Stimulated activated CD8-positive, alpha-beta memory T cell treated with anti-CD3 and anti-CD28 coated beads, Interleukin-4, amount 100 ng/mL, for 24 hours (primary cell): Measurements from ENCODE around the gene ZCCHC24.

Source experiments
- DNase-seq: peaks from one replicate; pipeline ENCODE4 v3.0.0-alpha.2; 2020; ENCODE audit warnings: low read depth

The ZCCHC24 gene

DNA sequence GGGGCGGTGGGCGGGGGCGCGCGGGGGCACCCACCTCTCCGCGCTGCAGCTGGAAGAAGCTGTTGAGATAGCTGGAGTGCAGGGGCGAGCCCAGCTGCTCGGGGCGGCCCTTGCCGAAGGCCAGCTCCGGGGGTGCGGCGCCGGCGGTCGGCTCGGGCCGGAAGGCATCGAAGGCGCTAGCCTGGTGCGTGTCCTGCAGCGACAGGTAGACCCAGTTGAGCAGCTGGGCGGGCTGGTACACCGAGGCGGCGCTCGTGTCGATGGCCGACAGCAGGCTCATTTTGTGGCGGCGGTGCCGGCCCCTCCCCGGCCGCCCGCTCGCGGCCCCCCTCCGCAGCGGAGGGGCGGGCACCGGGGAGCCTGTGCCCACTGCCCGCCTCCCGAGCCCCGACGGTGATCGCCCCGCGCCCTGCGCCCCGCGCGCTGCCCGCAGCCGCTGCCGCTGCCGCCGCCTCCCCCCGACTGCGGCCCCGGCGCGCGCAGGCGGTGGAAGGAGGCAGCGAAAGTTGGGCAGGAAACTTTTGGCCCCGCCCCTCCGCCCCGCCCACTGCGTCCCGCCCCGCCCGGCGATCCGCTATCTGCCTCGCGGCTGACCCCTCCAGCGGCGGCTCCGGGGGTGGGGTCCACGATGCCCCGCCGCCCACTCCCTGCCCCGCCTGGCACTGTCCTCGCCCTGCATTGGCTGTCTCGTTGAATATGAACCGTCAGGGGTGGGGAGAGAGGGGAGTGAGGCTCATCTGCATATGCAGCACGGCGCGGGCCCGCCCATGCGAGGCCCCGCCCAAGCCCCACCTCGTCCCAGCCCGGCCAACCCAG is at the start of gene ZCCHC24:
TSS of gene ZCCHC24 (minus strand) at position 464 of the 816 bp plus-strand sequence. CDS start at position 280, 184 bp downstream.
- DNase-seq = peak; percentile 92

- no peak for DNase-seq
Observed at GRCh38 chr10:79493806-79494205, 48.4 kb upstream of the ZCCHC24 start.

DNA sequence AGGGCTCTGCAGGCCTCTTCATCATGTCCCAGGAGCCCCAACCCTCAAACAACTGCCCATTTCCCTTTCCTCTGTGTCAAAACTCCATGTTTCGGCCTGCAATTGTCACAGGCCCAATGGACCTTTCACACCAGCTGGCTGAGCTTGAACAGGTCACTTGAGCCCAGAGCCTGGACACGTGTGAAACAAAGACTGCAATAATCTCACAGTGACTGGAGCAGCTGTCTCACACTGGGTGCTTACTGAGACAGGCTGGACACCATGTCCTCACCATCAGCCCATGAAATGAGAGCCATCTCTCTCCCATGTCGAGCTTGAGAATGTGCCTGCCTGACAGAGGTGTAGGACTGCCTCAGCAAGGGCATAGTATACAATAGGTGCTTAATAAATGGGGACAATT is 47.4 kb upstream of the ZCCHC24 start:
- DNase-seq = no peak

- no peak for DNase-seq
Observed at GRCh38 chr10:79492256-79492655, 46.8 kb upstream of the ZCCHC24 start.

- no peak for DNase-seq
Observed at GRCh38 chr10:79491143-79491835, 45.9 kb upstream of the ZCCHC24 start.

DNA sequence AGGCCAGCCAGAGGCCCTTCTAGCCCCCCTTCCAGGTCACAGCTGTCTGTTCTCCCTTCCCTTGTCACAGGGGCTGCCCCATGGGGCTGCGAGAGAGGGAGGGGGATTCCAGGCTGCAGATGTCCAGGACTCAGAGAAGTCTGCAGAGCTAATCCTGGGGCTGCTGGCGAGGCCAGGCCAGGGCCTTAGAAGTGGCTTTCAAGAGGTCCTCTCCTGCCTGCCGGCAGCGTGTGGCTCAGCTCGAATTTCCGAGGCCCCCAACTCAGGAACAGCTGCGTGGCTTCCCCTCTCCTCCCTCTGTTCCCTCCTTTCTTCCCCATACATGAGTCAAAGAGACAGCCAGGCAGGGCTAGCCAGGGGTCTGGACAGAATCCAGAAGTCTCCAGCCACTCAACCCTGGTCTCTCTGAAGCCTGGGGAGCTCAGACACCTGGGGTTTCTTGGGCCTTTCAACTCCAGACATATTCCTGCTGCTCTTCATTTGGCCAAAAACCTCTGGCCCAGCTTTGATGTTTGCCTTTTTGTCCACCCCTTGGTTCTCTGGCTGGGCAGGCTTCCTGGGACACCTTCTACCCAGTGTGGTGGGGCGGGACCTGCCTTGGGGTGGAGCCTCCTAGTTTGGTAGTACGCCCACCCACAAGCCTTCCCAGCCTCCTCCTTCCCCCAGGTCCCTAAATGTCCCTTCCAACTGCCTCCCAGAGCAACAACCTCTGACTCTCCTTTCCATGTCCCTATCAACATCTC is 45.1 kb upstream of the ZCCHC24 start:
- DNase-seq = no peak

DNA sequence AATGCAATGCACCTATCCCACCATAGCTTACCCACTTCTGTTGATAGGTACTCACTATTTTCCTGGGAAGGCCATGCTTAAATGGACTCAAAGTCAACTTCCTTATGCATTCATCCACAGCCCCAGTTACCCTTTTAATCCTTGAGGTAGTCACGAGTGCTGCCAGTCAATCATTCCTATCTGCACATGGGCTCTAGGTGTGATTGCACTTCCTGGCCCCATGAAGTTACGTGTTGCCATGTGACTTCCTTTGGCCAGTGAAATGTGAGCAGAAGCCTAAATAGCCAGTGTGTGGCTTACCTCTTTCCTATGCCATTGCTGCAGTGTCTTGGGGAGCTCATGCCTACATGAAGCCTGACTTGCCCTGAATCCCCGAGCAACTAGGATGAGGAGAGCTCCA is 43.4 kb upstream of the ZCCHC24 start:
- no peak for DNase-seq

GRCh38 chr10:79488336-79488735 is 42.9 kb upstream of the ZCCHC24 start:
- DNase-seq = no peak

DNA sequence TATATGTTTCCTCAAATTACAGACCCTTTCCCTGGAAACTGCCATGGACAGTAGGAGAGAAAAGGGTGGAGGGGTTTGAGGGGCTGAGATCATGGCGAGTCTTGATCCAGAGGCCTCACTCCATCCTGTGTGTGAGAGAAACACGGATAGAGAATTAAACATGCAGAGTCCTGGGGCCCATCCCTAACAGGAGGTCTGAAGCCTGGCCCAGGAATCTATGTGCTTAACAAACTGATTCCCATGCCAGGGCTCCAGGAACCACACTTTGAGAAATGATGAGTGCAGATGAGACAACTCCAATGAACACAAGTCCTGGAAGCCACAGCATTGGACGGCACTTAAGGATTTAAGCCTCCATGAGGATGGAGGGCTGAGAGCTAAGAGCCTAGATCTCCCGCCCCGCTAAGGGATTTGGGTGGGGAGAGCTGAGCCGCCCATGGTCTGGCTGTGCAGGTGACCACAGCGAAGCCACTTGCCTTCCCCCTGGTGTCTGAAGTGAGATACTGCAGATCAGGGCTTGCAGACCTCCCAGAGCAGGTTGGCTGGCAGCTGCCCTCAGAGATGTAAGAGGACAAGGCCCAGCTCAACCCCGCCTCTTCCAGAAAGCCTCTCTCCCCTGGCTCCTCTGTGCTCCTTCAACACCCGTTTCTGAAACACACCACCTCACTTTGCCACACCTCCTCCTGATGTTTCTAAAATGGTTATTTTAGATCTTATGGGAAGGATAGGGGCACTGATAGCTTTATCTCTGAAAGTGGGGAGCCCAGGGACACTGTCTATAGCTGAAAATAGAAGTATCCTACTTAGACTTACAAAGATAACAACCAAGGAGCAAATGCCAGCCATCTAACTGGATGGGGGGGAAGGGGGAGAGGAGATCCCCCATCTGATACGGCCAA is 42.1 kb upstream of the ZCCHC24 start:
- peak; percentile 9 for DNase-seq

- DNase-seq = no peak
Observed at GRCh38 chr10:79484476-79484875, 39.1 kb upstream of the ZCCHC24 start.

DNA sequence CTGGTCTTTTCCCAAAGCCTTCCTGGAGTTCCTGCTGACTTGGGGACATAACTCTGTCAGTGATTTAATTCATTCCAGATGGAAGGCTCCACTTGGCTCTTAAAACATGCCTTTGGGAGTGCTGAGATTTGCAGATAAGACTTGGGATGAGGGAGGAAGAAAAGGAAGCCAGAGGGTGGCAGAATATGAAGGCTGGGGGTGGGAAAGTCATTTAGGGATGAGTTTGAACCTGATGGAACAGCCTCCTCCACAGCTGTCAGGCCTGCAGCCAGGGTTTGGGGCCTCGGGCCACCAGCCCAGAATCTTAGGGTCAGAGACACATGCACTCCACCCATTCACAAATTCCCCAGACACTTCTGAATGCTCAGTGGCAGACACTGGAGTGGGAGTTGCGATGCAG is 38.5 kb upstream of the ZCCHC24 start:
- no peak for DNase-seq

DNA sequence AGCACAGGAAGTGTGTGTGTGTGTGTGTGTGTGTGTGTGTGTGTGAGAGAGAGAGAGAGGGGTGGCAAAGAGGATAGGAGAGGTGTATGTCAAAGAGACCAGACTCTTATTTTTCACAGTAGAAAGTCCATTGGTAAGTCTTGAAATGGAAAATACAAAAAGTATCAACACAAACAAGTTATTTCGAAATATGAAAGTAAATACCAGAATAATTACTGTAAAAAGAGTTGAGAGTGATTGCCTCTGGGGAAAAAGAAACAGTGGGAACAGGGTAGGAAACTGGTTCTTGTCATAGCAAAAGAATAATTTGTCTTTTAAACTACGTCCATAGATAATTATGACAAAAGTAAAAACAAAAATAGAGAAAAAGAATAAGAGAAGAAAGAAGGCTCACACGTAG is 37.9 kb upstream of the ZCCHC24 start:
- DNase-seq = no peak

DNA sequence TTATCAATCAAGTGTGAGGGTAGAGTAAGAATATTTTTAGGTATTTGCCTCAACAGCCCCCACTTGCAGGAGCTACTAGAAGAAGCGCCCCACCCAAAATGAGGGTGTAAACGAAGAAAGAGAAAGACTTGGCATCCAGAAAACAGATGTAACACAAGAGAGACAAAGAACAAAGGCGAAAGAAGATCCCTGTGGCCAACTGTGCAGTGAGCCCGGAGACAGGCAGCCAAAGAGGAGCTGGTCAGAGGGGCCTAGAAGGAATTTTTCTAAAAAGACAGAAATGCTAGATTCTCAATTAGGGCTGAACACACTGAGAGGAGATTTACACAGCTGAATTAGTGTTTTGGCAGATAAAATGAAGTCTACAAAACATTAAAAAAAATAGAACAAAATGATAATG is 37.3 kb upstream of the ZCCHC24 start:
- DNase-seq = no peak

DNA sequence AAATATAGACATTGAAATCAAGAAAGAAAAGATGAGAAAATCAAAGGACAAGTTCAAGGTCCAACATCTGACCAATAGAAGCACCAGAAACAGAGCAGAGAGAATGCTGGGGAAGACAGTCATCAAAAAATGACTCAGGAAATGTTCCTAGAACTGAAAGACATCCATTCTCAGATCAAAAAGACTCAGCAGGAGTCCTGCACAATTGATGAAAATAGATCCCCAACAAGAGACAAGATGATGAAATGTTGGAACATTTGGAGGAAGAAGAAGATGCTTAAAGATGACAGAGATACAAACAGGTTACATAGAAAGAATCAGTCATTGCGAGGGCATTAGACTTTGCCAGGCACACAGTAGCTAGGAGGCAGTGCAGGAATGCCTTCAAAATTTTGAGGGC is 36.9 kb upstream of the ZCCHC24 start:
- no peak for DNase-seq

GRCh38 chr10:79479283-79479909 is 34.0 kb upstream of the ZCCHC24 start:
- no peak for DNase-seq

DNA sequence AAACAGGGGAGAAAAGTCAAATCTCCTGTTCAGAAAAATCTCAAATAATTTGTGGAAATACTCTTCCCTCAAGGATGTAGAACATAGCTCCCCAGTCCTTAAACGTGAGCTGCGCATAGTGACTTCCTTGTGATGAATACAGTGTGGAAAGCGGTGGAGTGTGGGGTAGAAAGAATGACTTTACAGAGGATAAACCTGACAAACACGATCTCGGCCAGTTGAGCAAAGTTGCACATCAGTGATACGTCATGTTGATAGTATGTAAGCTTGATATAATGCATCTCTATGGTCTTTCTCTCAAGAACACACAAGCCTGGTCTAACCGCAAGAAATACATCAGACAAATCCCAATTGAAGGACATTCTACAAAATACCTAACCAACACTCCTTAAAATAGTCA is 32.0 kb upstream of the ZCCHC24 start:
- DNase-seq = no peak

GRCh38 chr10:79476645-79477044 is 31.2 kb upstream of the ZCCHC24 start:
- DNase-seq = no peak

DNA sequence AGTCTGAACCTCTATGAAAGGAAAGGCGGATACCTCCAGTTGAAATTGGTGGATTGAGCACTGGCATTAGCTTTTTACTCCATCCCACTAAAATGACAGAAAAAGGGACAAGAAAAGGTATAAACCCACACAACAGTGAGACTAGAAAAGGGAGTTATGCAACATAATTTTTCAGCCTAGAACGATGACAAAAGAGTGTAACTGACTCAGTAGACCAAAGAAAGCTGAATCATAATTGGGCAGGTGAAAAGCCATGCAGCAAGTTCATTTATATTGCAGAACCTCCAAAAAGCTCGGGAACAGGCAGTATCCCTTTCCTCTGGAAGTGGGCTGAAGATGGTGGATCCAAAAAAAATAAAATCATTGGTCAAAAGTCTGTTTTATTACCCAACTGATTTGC is 30.5 kb upstream of the ZCCHC24 start:
- DNase-seq = no peak

DNA sequence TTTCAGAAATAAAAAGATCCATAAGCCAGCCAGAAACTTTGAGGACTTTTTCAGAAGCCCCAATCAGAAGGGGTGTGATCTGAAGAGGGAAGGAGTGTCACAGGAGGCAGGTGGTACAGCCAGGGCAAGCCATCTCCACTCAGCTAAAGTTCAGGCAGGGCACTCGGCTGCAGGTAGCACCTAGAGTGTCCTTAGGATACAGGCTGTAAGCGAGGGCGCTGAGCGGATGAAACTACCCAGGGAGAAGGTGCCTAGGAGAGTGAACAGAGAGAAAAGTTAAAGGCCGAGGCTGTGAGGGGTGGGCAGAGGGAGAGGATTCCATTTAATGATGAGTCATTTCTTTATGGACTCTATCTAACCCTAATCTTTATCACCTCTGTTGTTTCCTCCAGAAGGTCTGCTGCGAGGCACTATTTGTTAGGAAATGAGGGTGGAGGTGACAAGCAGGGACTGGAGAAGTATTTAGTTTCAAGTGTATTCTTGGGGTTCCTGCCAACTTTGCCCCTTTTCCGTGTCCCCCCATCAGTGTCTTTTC is 29.8 kb upstream of the ZCCHC24 start:
- no peak for DNase-seq

DNA sequence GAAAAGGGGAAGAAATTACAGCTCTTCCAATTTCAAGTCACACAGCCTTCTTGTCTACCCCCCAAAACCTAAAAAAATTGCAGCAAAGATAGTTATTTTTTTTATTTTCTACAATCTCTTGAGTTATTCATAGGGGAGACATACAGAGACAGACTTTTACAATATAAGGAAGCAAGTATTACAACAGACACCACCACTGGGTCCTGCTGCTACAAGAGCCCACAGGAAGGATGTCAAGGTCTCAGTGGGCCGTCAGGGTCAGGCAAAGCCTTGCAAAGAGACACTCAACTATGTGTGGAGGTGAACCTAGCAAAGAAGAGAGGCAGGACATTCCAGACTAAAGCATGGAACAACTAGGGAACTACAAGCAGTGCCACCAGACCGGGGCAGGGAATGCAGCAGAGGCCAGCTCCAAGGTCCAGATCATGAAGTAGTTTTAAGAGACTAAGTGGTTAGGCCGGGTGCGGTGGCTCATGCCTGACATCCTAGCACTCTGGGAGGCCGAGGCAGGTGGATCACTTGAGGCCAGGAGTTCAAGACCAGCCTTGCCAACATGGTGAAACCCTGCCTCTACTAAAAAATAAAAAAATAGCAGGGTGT is 28.2 kb upstream of the ZCCHC24 start:
- DNase-seq = no peak

DNA sequence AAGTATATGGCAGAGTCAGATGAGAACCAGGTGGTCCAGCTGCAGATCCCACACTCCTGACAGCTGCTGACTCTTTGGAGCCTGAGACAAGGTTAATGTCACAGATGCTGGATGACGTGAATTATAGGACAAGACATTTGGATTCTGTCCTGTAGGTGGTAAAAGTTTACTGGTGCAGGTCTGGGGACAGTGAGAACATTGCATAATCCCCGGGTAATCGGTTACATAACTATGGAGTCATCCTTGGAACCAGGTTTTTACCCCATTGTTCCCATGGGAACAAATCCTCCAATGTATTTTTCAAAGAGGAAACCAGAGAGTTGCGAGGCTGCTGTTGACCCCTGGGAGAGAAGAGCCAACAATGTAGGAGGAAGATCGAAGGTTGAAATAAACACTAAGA is 27.5 kb upstream of the ZCCHC24 start:
- no peak for DNase-seq
